ENCODE results near the gene MED22.
"Not testable (repeated sequence)": the region's sequence is repeated elsewhere in the genome, so short reads cannot be mapped to it uniquely, and the experiment has no call there.

Gene MED22

DNA sequence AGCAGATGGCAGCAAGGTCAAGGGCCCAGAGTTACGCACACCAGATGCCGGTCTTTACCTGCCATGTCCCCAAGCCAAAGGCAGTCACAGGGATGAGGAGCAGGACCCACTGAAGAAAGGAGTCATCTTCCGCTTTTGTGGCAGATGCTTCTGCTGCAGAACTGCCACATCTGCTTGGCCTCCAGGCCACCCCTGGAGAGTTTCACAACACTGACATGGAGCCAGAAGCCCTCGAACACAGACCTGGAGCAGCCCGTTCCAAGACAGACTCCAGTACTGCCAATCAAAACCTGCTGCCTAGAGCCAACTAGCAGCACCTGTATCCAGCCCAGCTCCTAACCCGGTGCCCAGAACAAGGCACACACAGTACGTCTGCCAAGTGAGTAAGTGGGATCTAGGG lies 6.8 kb upstream of the MED22 start:
- DNase-seq = no peak

GRCh38 chr9:133353548-133353947 lies 5.6 kb upstream of the MED22 start:
- DNase-seq = no peak

DNA sequence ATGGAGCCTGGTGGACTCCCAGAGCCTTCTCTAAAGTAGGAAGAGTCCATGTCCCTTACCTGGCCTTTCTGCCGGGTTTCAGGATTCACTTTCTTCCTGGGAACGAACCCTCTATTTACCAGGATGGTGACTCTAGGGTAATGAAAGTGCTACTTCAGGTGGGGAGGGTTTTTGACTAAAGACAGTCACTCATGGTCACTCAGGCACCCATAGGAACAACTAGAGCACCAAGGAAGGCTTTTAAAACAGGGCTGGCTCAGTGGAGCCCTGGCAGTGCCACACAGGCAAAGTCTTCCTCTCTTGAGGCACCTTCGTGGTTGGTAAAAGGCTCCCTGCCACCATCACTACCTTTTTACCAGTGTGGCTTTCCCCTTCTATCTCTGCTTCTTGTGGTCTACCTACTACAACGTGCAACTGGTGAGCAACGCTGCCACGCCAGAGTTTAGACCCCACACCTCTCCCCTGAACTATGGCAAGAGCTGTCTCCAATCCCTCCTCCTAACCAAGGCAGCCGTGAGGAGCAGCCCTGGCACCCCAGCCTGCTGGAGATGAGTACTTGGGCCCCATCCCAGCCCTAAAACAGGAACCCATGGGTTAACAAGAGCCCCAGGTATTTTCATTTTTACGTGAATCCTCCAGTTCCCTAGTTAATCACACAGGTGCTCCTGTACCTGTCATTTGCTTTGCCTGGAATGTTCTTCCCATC lies 4.9 kb upstream of the MED22 start:
- DNase-seq = no peak

DNA sequence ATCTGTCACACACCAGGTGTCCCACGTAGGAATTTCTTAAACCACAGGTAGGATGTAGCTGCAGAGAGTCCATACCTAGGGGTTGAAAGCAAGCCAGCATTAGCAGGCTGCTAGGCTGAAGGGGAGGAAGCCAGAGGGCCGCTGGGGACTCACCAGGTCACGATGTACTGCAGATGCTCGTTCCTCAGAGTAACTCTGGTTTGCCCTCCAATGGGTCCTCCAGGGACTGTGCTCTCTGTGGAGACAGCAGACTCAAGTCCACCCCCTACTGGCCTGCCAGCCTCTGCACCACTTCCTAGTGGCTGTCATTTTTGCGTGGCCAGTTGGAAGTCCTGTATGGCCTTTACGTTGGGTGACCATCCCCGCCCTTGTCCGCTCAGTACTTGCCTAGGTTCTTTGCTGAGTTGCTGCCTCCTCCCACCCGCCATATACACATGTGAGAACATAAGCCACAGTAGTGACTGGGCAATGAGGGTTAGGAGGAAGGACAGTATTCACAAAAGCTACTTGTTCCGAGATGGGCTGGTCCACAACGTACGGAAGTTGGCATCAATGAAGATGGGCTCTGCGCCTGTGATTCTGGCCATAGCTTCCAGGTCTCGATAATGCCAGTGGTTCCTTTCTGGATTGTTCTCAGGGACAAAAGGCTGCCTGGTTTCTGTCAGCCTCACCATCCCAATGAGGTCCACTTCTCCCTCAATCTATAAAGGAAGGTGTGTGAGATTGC lies 4.1 kb upstream of the MED22 start:
- DNase-seq = peak; percentile 66

GRCh38 chr9:133351526-133351907 lies 3.6 kb upstream of the MED22 start:
- DNase-seq = no peak

- no peak for DNase-seq
Observed at GRCh38 chr9:133349965-133350616, 2.2 kb upstream of the MED22 start.

DNA sequence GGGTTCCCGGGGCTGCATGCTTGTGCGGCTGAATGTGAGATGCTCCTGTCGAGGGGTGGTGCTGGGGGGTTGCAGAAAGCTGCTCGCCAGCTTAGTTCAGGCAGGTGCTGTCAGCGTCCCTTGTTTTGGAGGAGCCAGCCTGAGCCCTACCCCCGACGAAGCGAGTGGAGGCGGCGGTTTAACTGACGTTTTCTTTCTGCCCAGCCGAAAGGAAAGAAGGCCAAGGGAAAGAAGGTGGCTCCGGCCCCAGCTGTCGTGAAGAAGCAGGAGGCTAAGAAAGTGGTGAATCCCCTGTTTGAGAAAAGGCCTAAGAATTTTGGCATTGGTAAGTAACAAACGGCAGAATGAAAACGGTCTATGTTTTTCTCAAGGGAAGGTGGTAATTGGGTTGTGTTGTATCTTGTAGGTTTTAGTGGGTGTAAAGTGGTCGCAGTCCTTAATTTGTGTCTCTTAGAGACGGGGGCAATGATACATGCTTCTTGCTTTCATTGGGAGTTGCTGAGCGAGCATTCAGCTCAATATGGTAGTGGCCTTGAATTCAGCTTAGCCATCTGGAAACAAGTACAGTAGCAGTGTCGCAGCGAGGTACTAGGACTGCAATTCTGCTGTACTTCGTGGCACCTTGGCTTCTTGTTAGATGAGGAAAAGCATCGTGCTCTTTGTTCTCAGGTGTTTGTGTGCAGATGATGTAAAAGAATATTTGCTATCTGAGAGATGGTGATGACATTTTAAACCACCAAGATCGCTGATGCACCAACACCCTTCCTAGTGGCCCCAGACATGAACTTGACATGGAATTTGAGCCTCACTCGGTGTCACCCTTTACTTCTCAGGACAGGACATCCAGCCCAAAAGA lies 1.0 kb upstream of the MED22 start:
- DNase-seq = peak; percentile 28

- peak; percentile 68 for DNase-seq
Observed at GRCh38 chr9:133347515-133347984, 381 bp downstream of the MED22 start.

GRCh38 chr9:133346021-133346785 lies 1.7 kb downstream of the MED22 start:
- no peak for DNase-seq

DNA sequence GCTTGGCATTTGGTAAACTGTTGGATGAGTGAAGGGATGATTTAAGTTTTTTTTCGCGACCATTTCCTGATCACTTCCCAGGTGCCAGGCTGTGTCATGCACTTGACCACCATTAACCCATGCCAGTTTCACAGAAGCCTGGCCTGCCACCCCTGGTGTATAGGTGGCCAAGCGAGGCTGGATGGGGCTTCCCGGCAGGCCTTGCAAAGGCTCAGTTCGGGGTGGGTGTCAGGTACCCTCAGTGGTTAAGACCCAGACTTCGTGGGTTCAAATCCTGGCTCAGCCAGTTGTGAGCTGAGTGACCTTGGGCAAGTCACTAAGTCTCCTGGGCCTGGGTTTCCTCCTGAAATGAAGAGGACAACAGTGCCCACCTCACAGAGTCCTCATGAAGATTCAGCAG lies 2.3 kb downstream of the MED22 start:
- no peak for DNase-seq

DNA sequence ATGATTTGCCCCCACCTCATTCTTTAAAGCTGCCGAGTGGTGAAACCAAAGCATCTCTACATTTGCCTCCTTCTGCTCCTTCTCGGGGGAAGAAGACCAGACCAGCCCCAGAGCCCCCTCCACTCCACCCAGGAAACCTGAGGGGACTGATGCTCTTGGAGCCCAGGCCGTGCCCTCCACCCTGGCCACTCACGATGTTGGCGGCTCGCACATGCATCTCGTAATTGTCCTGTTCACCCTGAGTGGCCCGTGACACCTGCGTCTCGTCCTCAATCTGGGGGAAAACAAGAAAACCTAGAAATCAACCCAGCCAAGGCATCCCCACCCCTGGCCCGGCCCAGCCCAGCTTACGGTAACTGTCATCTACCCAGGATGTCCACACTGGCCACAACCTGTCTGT lies 3.0 kb downstream of the MED22 start:
- DNase-seq = no peak

GRCh38 chr9:133344071-133344470 lies 3.9 kb downstream of the MED22 start:
- no peak for DNase-seq

GRCh38 chr9:133342570-133342969 lies 5.4 kb downstream of the MED22 start:
- DNase-seq = no peak

DNA sequence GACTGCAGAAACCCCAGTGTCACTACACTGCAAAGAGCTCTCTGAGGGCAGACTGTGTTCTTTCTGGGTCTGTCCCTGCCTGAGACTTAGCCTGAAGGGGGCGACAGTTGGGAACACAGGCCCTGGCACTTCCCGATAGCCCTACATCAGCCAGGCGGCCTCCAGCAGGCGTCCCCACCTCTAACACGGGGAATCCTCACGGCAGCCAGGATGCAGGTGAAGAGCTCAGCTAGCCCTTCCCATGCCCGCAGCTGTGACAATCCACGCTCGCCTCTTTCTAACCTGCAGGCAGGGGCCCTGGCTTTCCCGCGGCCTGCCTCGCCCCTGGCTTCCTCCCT lies 5.9 kb downstream of the MED22 start:
- no peak for DNase-seq

GRCh38 chr9:133341369-133342068 lies 6.4 kb downstream of the MED22 start:
- no peak for DNase-seq

DNA sequence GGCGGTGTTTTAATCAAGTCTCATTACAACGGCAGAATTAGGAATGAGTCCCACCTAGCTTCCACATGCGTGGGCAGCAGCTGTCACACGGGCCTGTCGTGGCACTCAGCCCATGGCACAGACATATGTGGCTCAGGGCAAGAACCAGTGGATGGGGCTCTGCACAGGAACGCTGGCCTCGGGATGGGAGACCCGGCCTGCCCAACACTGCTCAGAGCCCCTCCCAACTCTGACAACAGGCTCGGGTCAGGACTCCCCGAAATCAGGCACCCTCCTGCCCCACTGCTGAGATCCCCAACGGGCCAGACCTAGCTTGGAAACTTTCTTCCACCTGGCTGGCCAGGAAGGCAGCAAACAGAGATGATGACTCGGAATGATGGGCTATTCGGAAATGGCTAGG lies 7.0 kb downstream of the MED22 start:
- DNase-seq = no peak

DNA sequence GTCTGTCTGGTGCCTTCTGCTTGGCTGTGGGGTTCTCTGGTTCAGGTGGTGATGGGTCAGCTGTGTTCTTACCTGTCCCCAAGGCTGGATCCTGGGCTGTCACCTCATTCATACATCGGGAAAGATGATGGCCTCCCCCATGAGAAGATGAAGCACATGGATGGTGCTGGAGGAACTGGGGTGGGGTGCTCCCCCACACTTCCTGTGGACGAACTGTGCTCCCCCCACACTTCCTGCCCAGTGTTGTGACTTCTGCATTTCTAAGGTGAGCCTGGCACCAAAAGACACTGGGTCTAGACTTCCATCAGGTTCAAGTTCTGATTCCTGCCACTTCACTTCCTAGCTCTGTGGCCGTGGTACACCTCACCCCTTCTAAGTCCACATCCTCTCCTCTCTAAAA lies 7.7 kb downstream of the MED22 start:
- DNase-seq = no peak

GRCh38 chr9:133339641-133340040 lies 8.3 kb downstream of the MED22 start:
- no peak for DNase-seq

GRCh38 chr9:133335924-133336811 lies 11.8 kb downstream of the MED22 start, which contains the start of gene SURF6:
Gene SURF6 (minus strand): TSS chr9:133336188. CDS start chr9:133336132, 56 bp downstream.
- DNase-seq = peak; percentile 98

- not testable (repeated sequence) for DNase-seq
Observed at GRCh38 chr9:133334888-133335287, 13.0 kb downstream of the MED22 start.

- DNase-seq = no peak
Observed at GRCh38 chr9:133334161-133334560, 13.8 kb downstream of the MED22 start.

Measured in RPMI8226 (cell line).